ENCODE results near the gene ANKK1. TPM values are rescaled to one million over a fixed set of nuclear protein-coding genes. Genes with fewer than 3 reads are reported as not detected.

ANKK1 gene
- total and polyA plus RNA-seq, 8 donors = 0.73 TPM; not detected in 7

- Histone ChIP-seq H3K4me1 (peaks cover 0 to 6% (median 0%) of the 10 kb centered on the region in 4 donors), H3K36me3 (no peaks in the 10 kb centered on the region), H3K4me3 (no peak overlapping the region), H3K27ac (no peak overlapping the region), H3K9me3 (no peaks in the 10 kb centered on the region), H3K27me3 (peaks cover 0 to 43% (median 3%) of the 10 kb centered on the region in 3 donors)
- WGBS, 5 donors = 29 to 56% (median 49%) methylated on average over 2 to 5 of the region's 5 CpGs
- TF ChIP-seq CTCF (IDR thresholded peaks at IDR 0.05) (no peak), EP300 (IDR thresholded peaks at IDR 0.05) (no peak), POLR2A (IDR thresholded peaks at IDR 0.05) (no peak), POLR2AphosphoS5 (IDR thresholded peaks at IDR 0.05) (no peak)
- no peak for DNase-seq
- intact Hi-C loops (cut with DNase I; ENCODE audit: low total_unique reads) = no loop called here
These were observed 60.7 kb downstream of the ANKK1 start for GRCh38 chr11:113448316-113448677.

DNA sequence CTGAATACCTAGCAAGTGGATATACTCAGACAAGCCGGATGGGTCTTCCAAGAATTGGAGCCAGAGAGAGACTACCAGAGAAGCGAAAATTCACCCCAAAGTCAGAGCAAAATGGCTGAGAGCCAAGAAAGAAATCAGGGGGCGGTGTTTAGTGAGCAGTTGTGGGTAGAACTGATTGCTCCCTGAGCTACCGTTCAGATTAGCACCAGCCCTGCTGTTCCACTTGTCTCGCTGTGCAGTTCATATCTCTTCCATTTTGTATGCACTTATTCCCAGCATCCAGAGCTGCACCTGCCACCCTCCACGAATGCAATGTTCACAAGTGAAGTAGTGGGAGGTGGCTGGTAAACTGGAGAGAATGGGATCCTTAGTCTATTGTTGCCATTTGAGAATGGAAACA is 62.2 kb downstream of the ANKK1 start:
- H3K27ac ChIP-seq = no peak overlapping the region
- 67 to 79% (median 71%) methylated on average over 6 of the region's 6 CpGs for WGBS, 5 donors
- H3K27me3 ChIP-seq = peaks cover 0 to 33% (median 3%) of the 10 kb centered on the region in 3 donors
- DNase-seq = no peak
- no peaks in the 10 kb centered on the region for H3K36me3 ChIP-seq
- intact Hi-C loops (cut with DNase I; ENCODE audit: low total_unique reads) = no loop called here
- no peak for TF ChIP-seq POLR2A (IDR thresholded peaks at IDR 0.05)
- TF ChIP-seq POLR2AphosphoS5 (IDR thresholded peaks at IDR 0.05) = no peak
- TF ChIP-seq CTCF (IDR thresholded peaks at IDR 0.05) = no peak
- no peak for TF ChIP-seq EP300 (IDR thresholded peaks at IDR 0.05)
- no peaks in the 10 kb centered on the region for H3K9me3 ChIP-seq
- H3K4me3 ChIP-seq = no peak overlapping the region
- peaks cover 0 to 6% (median 0%) of the 10 kb centered on the region in 4 donors for H3K4me1 ChIP-seq

Small RNA genes within 50 kb of the gene (small RNA-seq; reads per million reads assigned to genes)
- 0 reads per million in 4 donors for gene MIR4301

Other genes starting within 250 kb of the ANKK1 start
- 10 to 100 TPM in 4 of 5 donors, 1 to 10 TPM in 1; 4.1 to 58.9 (median 31.9) TPM for gene TTC12, start 73.2 kb upstream of the ANKK1 start, total RNA-seq
- 1 to 10 TPM; 3.7 to 7.6 (median 6.8) TPM for gene TTC12, start 73.2 kb upstream of the ANKK1 start, polyA plus RNA-seq
- gene DRD2, start 87.6 kb downstream of the ANKK1 start, total RNA-seq = not detected
- gene DRD2, start 87.6 kb downstream of the ANKK1 start, polyA plus RNA-seq = under 1 TPM in 1 of 3 donors, not detected in 2; 0.03 TPM

All from stomach (tissue), 9 donors.